Hematopoietic multipotent progenitor cell treated with erythropoietin and hydrocortisone succinate and interleukin-3 and kit ligand, for 17 days (in vitro differentiated cells): ENCODE results near the gene MAP3K3.
"Not testable (repeated sequence)": the region's sequence is repeated elsewhere in the genome, so short reads cannot be mapped to it uniquely, and the experiment has no call there.

Experiments
- DNase-seq: peaks from one replicate; pipeline ENCODE4 v3.0.0-alpha.2; 2015; ENCODE audit warnings: low spot score

MAP3K3 gene

DNA sequence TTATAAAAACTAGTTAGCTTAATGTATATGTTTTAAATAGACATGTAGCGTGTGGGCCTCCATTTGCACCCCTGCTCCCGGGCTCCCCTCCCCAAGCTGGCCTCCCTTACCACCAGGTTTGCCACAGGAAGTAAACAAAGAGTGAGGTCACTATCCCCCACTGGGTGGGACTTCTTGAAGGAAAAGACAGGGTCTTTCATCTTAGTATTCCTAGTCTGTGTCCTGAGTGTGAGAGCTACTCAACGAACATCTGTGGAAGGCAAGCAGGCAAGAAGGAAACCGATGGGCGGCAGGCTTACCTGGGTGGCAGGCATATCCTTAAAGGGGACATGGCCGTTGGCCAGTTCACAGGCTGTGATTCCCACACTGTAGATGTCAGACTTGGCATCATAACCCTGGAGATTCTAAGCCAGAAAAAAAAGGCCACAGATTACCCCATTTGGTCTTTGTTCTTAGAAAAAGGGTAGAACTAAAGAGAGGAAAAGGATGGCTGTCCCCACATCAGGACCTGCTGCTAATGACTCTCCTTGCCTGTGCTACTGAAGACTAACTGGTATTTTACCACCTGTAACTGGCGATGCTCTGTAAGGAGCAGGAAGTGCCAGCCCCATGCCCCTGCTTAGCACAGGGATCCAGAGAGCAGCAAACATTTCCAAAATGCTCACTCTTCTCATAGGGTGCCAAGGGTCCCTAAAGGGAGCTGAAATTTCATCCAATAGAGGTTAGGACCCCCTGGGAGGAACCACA lies 84.3 kb downstream of the MAP3K3 start:
- DNase-seq: no peak

DNA sequence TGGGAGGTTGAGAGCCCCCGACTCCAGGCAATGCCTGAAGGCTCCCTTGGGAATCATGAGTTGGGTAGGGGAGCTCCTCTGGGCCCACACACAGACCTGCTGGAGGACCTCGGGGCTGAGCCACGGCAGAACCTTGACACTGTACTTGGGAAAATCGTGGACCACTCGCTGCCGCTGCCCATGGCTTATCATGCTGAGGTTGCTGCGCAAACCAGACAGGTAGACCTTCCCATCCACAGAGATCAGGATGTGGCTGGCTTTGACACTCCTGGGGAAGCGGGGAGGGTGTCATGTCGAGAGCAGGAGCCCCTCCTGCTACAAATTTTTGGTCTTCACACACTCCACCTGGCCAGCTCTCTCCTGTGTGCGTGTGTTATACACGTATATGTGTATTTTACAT lies 84.9 kb downstream of the MAP3K3 start:
- DNase-seq: no peak

DNA sequence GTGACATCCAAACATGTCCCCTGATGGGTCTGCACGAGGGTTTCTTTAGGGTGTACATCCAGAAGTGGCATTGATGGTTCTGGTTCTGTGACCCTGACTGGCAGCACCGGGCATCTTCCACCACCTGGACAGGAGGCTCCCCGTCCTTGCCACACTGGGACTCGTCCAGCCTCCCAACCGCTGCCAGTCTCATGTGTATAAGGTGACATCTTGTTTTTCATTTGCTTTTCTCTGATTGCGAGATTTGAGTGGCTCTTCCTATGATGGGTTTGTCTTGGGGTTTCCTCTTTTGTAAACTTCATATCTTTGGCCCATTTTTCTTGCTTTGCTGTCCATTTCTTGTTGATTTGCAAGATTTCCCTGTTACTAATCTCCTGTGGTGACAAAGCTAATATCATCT lies 86.9 kb downstream of the MAP3K3 start:
- DNase-seq: no peak

DNA sequence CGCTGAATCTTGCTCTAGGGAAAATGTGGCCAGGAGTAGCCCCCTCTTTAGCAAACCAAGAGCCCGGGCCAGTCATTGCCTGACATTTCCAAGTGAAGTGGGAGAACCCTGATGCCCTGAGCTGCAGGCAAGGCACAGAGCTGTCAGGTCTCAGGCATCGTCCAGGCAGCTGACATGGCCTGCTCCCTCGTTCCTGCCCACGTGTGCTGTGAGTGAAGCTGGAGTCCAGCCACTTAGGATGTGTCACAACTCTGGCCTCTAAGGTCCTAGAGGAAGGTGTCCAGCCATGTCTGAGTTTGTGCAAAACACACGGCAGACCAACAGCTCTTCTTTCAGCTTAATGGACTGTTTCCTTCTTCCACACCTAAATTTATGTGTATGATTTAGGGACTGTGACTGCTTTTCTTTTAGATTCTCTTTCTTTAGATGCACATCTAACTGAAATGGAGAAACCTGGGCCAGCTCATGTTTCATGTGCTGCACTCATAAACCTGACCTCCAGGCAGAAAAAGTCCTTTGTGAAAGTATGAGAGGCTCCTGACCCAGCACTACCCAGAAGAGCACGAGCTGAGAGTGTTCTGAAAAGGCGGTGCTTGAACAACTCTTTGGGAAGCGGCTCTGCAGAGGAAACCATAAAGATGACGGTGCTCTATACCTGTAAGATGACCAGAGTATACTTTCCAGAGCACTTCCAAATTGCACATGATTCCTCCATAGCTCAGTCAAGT lies 92.5 kb downstream of the MAP3K3 start:
- DNase-seq: no peak

DNA sequence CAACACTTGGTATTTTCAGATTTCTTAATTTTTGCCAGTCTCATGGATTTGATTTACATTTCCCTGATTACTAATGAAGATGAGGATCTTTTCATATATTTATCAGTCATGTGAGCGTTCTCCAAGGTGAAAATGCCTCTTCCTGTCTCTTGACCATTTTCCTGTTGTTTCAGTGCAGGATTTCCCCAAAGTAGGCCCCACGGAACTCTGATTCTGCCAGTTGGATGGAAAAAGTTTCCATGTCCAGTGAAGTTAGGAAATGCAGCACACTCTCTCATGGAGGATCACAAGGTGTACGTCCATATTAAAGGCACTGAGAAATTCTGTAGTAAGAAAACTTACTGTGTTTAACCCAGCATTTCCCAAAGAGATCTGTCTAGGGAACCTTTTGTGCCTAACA lies 94.2 kb downstream of the MAP3K3 start:
- no peak for DNase-seq

DNA sequence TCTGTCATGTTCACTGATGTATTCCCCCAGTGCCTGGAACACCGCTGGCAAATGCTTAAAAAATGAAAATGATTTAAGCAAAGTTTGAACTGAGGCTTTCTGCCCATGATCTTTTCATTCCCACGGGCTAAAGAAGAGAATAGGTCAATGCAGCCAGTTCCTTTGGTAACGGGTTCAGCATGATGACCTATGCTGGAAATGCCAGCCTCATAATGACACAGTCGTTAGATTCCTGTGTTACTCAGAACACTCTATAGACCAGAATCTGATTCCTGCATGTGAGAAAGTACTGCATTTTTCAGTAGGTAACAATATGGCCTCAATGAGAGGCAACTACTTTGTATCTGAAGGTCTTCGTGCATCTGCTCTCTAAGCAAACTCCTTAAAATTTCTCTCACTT lies 96.8 kb downstream of the MAP3K3 start:
- no peak for DNase-seq

DNA sequence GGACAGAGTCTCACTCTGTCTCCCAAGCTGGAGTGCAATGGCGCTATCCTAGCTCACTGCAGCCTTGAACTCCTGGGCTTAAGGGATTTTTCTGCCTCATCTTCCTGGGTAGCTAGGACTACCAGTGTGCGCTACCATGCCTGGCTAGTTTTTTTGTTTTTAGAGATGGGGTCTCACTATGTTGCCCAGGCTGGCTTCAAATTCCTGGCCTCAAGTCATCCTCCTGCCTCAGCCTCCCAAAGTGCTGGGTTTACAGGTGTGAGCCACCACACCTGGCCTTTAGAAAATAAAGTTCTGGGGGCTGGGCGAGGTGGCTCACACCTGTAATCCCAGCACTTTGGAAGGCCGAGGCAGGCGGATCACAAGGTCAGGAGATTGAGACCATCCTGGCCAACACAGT lies 98.0 kb downstream of the MAP3K3 start:
- not testable (repeated sequence) for DNase-seq

DNA sequence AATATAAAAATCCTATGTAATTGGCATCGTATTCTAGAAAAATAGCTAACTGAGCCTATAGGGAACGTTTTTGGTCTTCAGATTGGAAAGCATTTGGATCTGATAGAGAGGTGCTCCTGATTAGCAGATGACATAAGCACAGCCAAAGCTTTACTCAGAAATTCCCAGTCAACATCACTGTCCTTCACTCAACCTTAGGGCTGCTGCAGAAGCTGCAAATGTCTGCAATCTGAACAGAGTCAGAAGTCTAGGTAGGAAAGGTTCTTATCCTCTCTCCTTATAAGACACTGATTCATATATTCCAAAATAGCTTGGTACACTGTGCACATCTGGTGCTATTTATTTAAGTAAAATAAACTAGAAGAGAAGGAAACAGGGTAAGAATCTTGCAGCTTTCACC lies 100.2 kb downstream of the MAP3K3 start:
- DNase-seq: no peak

DNA sequence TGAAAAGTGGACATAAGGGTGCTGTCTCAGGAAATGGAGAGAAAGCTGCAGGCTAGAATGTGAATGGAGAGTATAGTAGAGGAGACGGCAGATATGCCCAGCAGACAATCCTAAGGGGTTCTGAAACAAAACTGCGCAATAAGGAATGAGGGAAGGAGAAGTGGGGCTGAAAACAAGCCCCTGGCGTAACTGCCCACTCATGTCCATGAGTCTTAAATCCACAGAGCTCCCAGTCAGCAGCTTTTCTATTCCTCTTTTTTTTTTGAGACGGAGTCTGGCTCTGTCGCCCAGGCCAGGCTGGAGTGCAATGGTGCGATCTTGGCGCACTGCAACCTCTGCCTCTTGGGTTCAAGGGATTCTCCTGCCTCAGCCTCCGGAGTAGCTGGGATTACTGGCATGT lies 113.5 kb downstream of the MAP3K3 start:
- DNase-seq: no peak

DNA sequence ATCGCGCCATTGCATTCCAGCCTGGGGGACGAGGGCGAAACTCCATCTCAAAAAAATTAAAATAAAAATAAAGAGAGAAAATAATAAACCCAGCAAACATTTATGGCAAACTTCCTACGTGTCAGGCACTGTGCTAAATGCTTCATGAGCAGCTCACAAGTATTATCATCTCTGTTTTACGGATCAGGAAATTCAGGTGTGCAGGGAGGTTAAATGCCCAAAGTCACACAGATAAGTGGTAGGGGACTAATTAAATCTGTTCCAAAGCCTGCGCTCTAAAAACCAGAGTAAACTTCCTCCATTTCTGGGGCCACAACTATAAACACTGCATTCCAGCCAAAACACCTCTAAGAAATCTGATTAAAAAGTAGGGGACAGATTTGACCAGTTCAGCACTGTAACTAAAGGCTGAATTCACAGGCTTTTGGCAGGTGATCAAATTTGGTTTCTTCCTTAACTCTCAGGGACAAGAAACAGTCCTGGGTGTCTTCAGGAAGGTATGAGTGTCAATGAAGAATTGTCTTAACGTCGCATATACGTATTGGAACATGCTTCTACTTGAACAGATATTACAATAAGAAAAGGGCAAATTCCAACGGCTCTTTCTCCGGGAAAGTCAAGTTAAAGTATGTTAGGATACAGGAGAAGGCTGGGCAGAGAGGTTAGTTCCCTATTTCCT lies 118.4 kb downstream of the MAP3K3 start:
- peak; percentile 46 for DNase-seq

DNA sequence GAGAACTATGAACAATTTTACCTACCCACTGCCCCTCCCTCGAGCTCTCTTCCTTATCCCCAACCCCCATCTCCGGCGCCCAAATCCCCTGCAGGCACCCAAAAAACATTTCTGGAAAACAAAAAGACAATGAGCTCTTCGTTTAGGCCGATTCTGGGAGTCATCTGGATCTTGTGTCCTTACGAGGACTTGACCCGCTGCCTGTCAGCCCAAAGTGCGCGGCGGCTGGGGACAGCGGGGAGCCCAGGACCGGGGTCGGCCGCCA lies 118.9 kb downstream of the MAP3K3 start:
- no peak for DNase-seq

DNA sequence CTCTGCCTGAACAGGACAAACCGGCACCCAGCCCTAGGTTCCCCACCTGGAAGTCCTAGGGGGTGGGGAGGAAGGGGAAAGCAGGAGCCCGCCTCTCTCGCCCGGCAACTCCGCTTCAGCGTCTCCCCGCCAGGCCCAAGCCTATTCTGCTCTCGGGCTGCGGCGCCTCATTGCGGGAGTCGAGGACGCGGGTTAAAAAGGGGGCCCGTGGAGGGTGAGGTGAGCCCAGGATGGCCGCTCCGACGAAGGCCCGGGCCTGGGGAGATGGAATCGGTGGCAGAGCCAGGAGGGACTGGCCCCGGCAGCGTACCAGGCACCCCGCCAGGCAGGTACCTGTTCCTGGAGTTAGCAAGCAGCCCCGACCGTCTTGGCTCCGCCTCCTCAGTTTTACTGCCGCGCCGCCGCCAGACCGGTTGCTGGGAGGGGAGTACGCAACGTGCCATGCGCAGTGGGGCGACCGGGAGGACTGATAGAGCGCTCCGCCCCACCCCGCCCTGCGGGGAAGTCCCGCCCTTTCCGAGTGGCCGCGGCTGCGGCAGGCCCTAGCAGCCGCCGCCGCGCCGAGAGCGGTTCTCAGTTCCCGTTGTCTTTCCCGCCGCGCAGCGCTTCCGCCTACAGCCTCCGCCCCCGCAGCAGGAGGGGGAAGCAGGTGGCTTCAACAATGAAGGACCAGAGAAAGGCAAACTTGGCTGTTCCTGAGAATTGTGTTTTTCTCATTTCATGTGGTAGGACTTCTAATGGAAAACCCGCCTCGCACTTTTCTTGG lies 119.4 kb downstream of the MAP3K3 start, which contains the start of gene STRADA:
Gene STRADA, minus strand, starts transcription at position 392 of the 766 bp plus-strand sequence. CDS start 13,430 bp downstream, outside the sequence.
- peak; percentile 99 for DNase-seq
